OCI-LY1 (cell line): ENCODE measurements around the gene BIN2.
A peak's percentile ranks its signal among the peaks of the same experiment; 100 is the strongest.

Source experiments
- CTCF ChIP-seq: fragments of 200-600 bp; sonication (generic), shearing (Covaris generic); IDR thresholded peaks from 2 replicates; pipeline ENCODE4 v1.5.1; 2017; ENCODE audit warnings: mild to moderate bottlenecking, antibody characterized with exemption, low read length, moderate library complexity, mixed read lengths
- EZH2 ChIP-seq: fragments of 200-600 bp; sonication (generic), shearing (Covaris generic); IDR thresholded peaks from 2 replicates; pipeline ENCODE4 v1.8.0; 2017; ENCODE audit warnings: borderline replicate concordance, mixed run types, mild to moderate bottlenecking, antibody characterized with exemption, low read length, moderate library complexity, mixed read lengths

- TF ChIP-seq CTCF: peak; percentile 36; the same call in 1 of the 2 replicates
- TF ChIP-seq EZH2: no peak
Observed at GRCh38 chr12:51372021-51372420, 48.0 kb upstream of the BIN2 start.
